ENCODE data around the gene ARHGAP26.

Gene ARHGAP26

GRCh38 chr5:143126174-143127019, 356.2 kb downstream of the ARHGAP26 start:
- H3K27ac Mint-ChIP-seq: no peak overlapping the region
- peaks cover 15% of the 10 kb centered on the region for H3K36me3 Mint-ChIP-seq
- H3K9me3 Mint-ChIP-seq (ENCODE audit: low read depth): no peaks in the 10 kb centered on the region
- no peak overlapping the region for H3K4me3 Mint-ChIP-seq
- H3K27me3 Mint-ChIP-seq: no peaks in the 10 kb centered on the region
- no peaks in the 10 kb centered on the region for H3K4me1 Mint-ChIP-seq (ENCODE audit: low read depth)

GRCh38 chr5:143128412-143129071, 358.4 kb downstream of the ARHGAP26 start:
- no peak overlapping the region for H3K4me3 Mint-ChIP-seq
- H3K36me3 Mint-ChIP-seq: peaks cover 10% of the 10 kb centered on the region
- H3K27ac Mint-ChIP-seq: no peak overlapping the region
- no peaks in the 10 kb centered on the region for H3K9me3 Mint-ChIP-seq (ENCODE audit: low read depth)
- H3K4me1 Mint-ChIP-seq (ENCODE audit: low read depth): no peaks in the 10 kb centered on the region
- H3K27me3 Mint-ChIP-seq: no peaks in the 10 kb centered on the region

GRCh38 chr5:143129203-143129602, 359.0 kb downstream of the ARHGAP26 start:
- Mint-ChIP-seq H3K27ac (no peak overlapping the region), H3K27me3 (no peaks in the 10 kb centered on the region), H3K4me3 (no peak overlapping the region), H3K36me3 (peaks cover 11% of the 10 kb centered on the region), H3K4me1 (ENCODE audit: low read depth) (no peaks in the 10 kb centered on the region), H3K9me3 (ENCODE audit: low read depth) (no peaks in the 10 kb centered on the region)

- H3K9me3 Mint-ChIP-seq (ENCODE audit: low read depth): no peaks in the 10 kb centered on the region
- no peak overlapping the region for H3K27ac Mint-ChIP-seq
- H3K27me3 Mint-ChIP-seq: no peaks in the 10 kb centered on the region
- no peaks in the 10 kb centered on the region for H3K4me1 Mint-ChIP-seq (ENCODE audit: low read depth)
- H3K4me3 Mint-ChIP-seq: no peak overlapping the region
- peaks cover 18% of the 10 kb centered on the region for H3K36me3 Mint-ChIP-seq
Measured at GRCh38 chr5:143129910-143130612, 359.9 kb downstream of the ARHGAP26 start.

GRCh38 chr5:143130613-143131305, 360.6 kb downstream of the ARHGAP26 start:
- Mint-ChIP-seq H3K36me3 (peaks cover 14% of the 10 kb centered on the region), H3K27me3 (no peaks in the 10 kb centered on the region), H3K9me3 (ENCODE audit: low read depth) (no peaks in the 10 kb centered on the region), H3K4me1 (ENCODE audit: low read depth) (no peaks in the 10 kb centered on the region), H3K4me3 (no peak overlapping the region), H3K27ac (no peak overlapping the region)

GRCh38 chr5:143131972-143132371, 361.8 kb downstream of the ARHGAP26 start:
- Mint-ChIP-seq H3K27ac (no peak overlapping the region), H3K36me3 (peaks cover 17% of the 10 kb centered on the region), H3K9me3 (ENCODE audit: low read depth) (no peaks in the 10 kb centered on the region), H3K4me3 (no peak overlapping the region), H3K27me3 (no peaks in the 10 kb centered on the region), H3K4me1 (ENCODE audit: low read depth) (no peaks in the 10 kb centered on the region)

- Mint-ChIP-seq H3K36me3 (peaks cover 14% of the 10 kb centered on the region), H3K4me3 (no peak overlapping the region), H3K27me3 (no peaks in the 10 kb centered on the region), H3K27ac (no peak overlapping the region), H3K4me1 (ENCODE audit: low read depth) (no peaks in the 10 kb centered on the region), H3K9me3 (ENCODE audit: low read depth) (no peaks in the 10 kb centered on the region)
Measured at GRCh38 chr5:143132739-143133138, 362.6 kb downstream of the ARHGAP26 start.

- Mint-ChIP-seq H3K27me3 (no peaks in the 10 kb centered on the region), H3K4me3 (no peak overlapping the region), H3K9me3 (ENCODE audit: low read depth) (no peaks in the 10 kb centered on the region), H3K27ac (no peak overlapping the region), H3K4me1 (ENCODE audit: low read depth) (no peaks in the 10 kb centered on the region), H3K36me3 (peaks cover 18% of the 10 kb centered on the region)
Measured at GRCh38 chr5:143133721-143134120, 363.5 kb downstream of the ARHGAP26 start.

- no peaks in the 10 kb centered on the region for H3K4me1 Mint-ChIP-seq (ENCODE audit: low read depth)
- H3K27ac Mint-ChIP-seq: no peak overlapping the region
- no peaks in the 10 kb centered on the region for H3K9me3 Mint-ChIP-seq (ENCODE audit: low read depth)
Measured at GRCh38 chr5:143134269-143134668, 364.1 kb downstream of the ARHGAP26 start.

GRCh38 chr5:143134900-143135299, 364.7 kb downstream of the ARHGAP26 start:
- Mint-ChIP-seq H3K27me3 (no peaks in the 10 kb centered on the region), H3K36me3 (peaks cover 18% of the 10 kb centered on the region), H3K4me3 (no peak overlapping the region), H3K9me3 (ENCODE audit: low read depth) (no peaks in the 10 kb centered on the region), H3K27ac (no peak overlapping the region), H3K4me1 (ENCODE audit: low read depth) (no peaks in the 10 kb centered on the region)

More at GRCh38 chr5:143134269-143134668, 364.1 kb downstream of the ARHGAP26 start:
- Mint-ChIP-seq H3K27me3 (no peaks in the 10 kb centered on the region), H3K4me3 (no peak overlapping the region), H3K36me3 (peaks cover 18% of the 10 kb centered on the region)

- Mint-ChIP-seq H3K4me3 (no peak overlapping the region), H3K27ac (no peak overlapping the region), H3K9me3 (ENCODE audit: low read depth) (no peaks in the 10 kb centered on the region), H3K36me3 (peaks cover 18% of the 10 kb centered on the region), H3K4me1 (ENCODE audit: low read depth) (no peaks in the 10 kb centered on the region), H3K27me3 (no peaks in the 10 kb centered on the region)
Measured at GRCh38 chr5:143135832-143136551, 365.8 kb downstream of the ARHGAP26 start.

GRCh38 chr5:143138839-143139238, 368.7 kb downstream of the ARHGAP26 start:
- H3K9me3 Mint-ChIP-seq (ENCODE audit: low read depth): no peaks in the 10 kb centered on the region

GRCh38 chr5:143139585-143139984, 369.4 kb downstream of the ARHGAP26 start:
- Mint-ChIP-seq H3K4me3 (no peak overlapping the region), H3K36me3 (peaks cover 11% of the 10 kb centered on the region), H3K9me3 (ENCODE audit: low read depth) (no peaks in the 10 kb centered on the region), H3K4me1 (ENCODE audit: low read depth) (no peaks in the 10 kb centered on the region), H3K27ac (no peak overlapping the region), H3K27me3 (no peaks in the 10 kb centered on the region)

More at GRCh38 chr5:143138839-143139238, 368.7 kb downstream of the ARHGAP26 start:
- peaks cover 15% of the 10 kb centered on the region for H3K36me3 Mint-ChIP-seq
- H3K27ac Mint-ChIP-seq: no peak overlapping the region
- H3K4me3 Mint-ChIP-seq: no peak overlapping the region
- no peaks in the 10 kb centered on the region for H3K4me1 Mint-ChIP-seq (ENCODE audit: low read depth)
- no peaks in the 10 kb centered on the region for H3K27me3 Mint-ChIP-seq
